Amniotic stem cell (primary cell): ENCODE results near the gene KCNK13.

Experiments used
- DNase-seq: peaks from one replicate; lab custom pipeline; 2025; lab: John Stamatoyannopoulos, UW

Gene KCNK13

GRCh38 chr14:90132821-90133570 is 71.2 kb downstream of the KCNK13 start:
- DNase-seq, result no peak

- DNase-seq, result no peak
These were observed 75.1 kb downstream of the KCNK13 start for GRCh38 chr14:90136904-90137303.

GRCh38 chr14:90137807-90138206 is 76.0 kb downstream of the KCNK13 start:
- DNase-seq, result no peak

- DNase-seq, result no peak
These were observed 77.4 kb downstream of the KCNK13 start for GRCh38 chr14:90139199-90139598.

GRCh38 chr14:90140298-90140955 is 78.6 kb downstream of the KCNK13 start:
- DNase-seq, result no peak

GRCh38 chr14:90140956-90141316 is 79.1 kb downstream of the KCNK13 start:
- no peak for DNase-seq

GRCh38 chr14:90153429-90153828 is 91.6 kb downstream of the KCNK13 start:
- DNase-seq, result no peak

- no peak for DNase-seq
These were observed 92.3 kb downstream of the KCNK13 start for GRCh38 chr14:90154110-90154509.

- no peak for DNase-seq
These were observed 97.4 kb downstream of the KCNK13 start for GRCh38 chr14:90159146-90159545.

GRCh38 chr14:90159688-90160087 is 97.9 kb downstream of the KCNK13 start:
- DNase-seq, result no peak

GRCh38 chr14:90161129-90161528 is 99.3 kb downstream of the KCNK13 start:
- DNase-seq, result no peak

- no peak for DNase-seq
These were observed 106.8 kb downstream of the KCNK13 start for GRCh38 chr14:90168425-90169105.

GRCh38 chr14:90175631-90176030 is 113.8 kb downstream of the KCNK13 start:
- DNase-seq, result no peak

- DNase-seq, result no peak
These were observed 115.9 kb downstream of the KCNK13 start for GRCh38 chr14:90177539-90178189.

GRCh38 chr14:90179357-90179756 is 117.6 kb downstream of the KCNK13 start:
- DNase-seq, result no peak

- DNase-seq, result no peak
These were observed 118.3 kb downstream of the KCNK13 start for GRCh38 chr14:90179809-90180779.

- DNase-seq, result no peak
These were observed 122.3 kb downstream of the KCNK13 start for GRCh38 chr14:90184094-90184493.

GRCh38 chr14:90184571-90185266 is 122.9 kb downstream of the KCNK13 start:
- no peak for DNase-seq

- DNase-seq, result no peak
These were observed 126.8 kb downstream of the KCNK13 start for GRCh38 chr14:90188588-90188987.

- no peak for DNase-seq
These were observed 129.4 kb downstream of the KCNK13 start for GRCh38 chr14:90191154-90191553.

GRCh38 chr14:90191585-90191984 is 129.8 kb downstream of the KCNK13 start:
- DNase-seq, result no peak
